ENCODE measurements around the gene BEAN1.
"Not testable (repeated sequence)": the region's sequence is repeated elsewhere in the genome, so short reads cannot be mapped to it uniquely, and the experiment has no call there.

The BEAN1 gene

GRCh38 chr16:66443269-66443652, 16.2 kb downstream of the BEAN1 start:
- DNase-seq: no peak

- DNase-seq: no peak
Measured at GRCh38 chr16:66444049-66444481, 17.0 kb downstream of the BEAN1 start.

GRCh38 chr16:66446737-66447136, 19.6 kb downstream of the BEAN1 start:
- DNase-seq: no peak

GRCh38 chr16:66447491-66447890, 20.4 kb downstream of the BEAN1 start:
- no peak for DNase-seq

- DNase-seq: no peak
Measured at GRCh38 chr16:66451548-66451947, 24.5 kb downstream of the BEAN1 start.

GRCh38 chr16:66453230-66453629, 26.1 kb downstream of the BEAN1 start:
- not testable (repeated sequence) for DNase-seq

- DNase-seq: no peak
Measured at GRCh38 chr16:66454751-66455150, 27.7 kb downstream of the BEAN1 start.

- DNase-seq: no peak
Measured at GRCh38 chr16:66455970-66456369, 28.9 kb downstream of the BEAN1 start.

GRCh38 chr16:66457888-66458287, 30.8 kb downstream of the BEAN1 start:
- no peak for DNase-seq

GRCh38 chr16:66458292-66458691, 31.2 kb downstream of the BEAN1 start:
- DNase-seq: no peak

GRCh38 chr16:66458853-66459252, 31.8 kb downstream of the BEAN1 start:
- no peak for DNase-seq

GRCh38 chr16:66459878-66460277, 32.8 kb downstream of the BEAN1 start:
- DNase-seq: no peak

GRCh38 chr16:66460703-66461102, 33.6 kb downstream of the BEAN1 start:
- DNase-seq: no peak

GRCh38 chr16:66462912-66463311, 35.8 kb downstream of the BEAN1 start:
- no peak for DNase-seq

GRCh38 chr16:66465946-66466345, 38.9 kb downstream of the BEAN1 start:
- DNase-seq: not testable (repeated sequence)

GRCh38 chr16:66466636-66467035, 39.5 kb downstream of the BEAN1 start:
- not testable (repeated sequence) for DNase-seq

GRCh38 chr16:66467611-66468010, 40.5 kb downstream of the BEAN1 start:
- no peak for DNase-seq

- no peak for DNase-seq
Measured at GRCh38 chr16:66468321-66468965, 41.3 kb downstream of the BEAN1 start.

GRCh38 chr16:66469291-66469946, 42.3 kb downstream of the BEAN1 start:
- DNase-seq: no peak

GRCh38 chr16:66469947-66470546, 43.0 kb downstream of the BEAN1 start:
- no peak for DNase-seq

GRCh38 chr16:66470556-66470955, 43.5 kb downstream of the BEAN1 start:
- DNase-seq: no peak

GRCh38 chr16:66471264-66471663, 44.2 kb downstream of the BEAN1 start:
- DNase-seq: no peak

GRCh38 chr16:66471716-66472393, 44.8 kb downstream of the BEAN1 start:
- DNase-seq: no peak

- DNase-seq: no peak
Measured at GRCh38 chr16:66473051-66473571, 46.0 kb downstream of the BEAN1 start.
